SH-SY5Y (cell line): ENCODE results near the gene ZNF716.

Experiments used
- GATA2 ChIP-seq: IDR thresholded peaks from 2 replicates; pipeline ENCODE4 v1.6.1; 2011; ENCODE audit warnings: mild to moderate bottlenecking, low read depth, low read length
- GATA3 ChIP-seq: IDR thresholded peaks from 2 replicates; pipeline ENCODE4 v1.6.1; 2011; ENCODE audit warnings: low read depth, mild to moderate bottlenecking, low read length, moderate library complexity

DNA sequence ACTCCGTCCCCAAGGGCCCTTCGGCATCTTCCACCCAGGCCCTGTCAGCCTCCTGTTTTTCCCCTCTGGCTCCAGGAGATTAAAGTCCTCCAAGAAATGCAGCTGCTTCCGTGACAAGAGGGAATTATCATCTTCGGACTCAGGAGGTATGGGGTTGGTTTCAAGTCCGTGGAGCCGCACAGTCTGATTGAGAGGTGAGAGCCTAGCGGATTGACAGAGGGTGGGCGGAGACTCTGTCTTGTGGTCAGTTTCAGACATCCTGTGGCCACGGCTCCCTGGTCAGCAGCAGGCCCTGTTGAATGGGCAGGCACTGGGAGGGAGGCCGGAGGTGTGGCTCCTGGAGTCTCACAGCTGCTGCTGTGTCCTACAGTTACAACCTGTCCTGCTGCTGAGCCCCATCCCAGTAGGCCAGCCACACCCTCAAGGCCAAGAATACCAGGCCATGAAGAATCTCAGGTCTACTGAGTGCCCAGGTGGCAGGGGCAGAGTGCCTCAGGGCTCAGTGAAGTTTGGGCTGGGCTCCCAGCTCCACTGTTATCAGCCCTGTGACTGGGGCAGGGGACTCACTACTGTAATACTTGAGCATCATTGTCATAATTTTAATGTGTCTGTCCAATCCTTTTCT, 49.3 kb upstream of the ZNF716 start:
- no peak for TF ChIP-seq GATA2
- TF ChIP-seq GATA3, result no peak
